LNCAP (cell line): ENCODE results near the gene HSPB6.

Source experiments
- CTCF ChIP-seq: fragments of 450-650 bp; IDR thresholded peaks from 2 replicates; pipeline ENCODE4 v1.5.1; 2017; ENCODE audit warnings: mild to moderate bottlenecking

HSPB6 gene

DNA sequence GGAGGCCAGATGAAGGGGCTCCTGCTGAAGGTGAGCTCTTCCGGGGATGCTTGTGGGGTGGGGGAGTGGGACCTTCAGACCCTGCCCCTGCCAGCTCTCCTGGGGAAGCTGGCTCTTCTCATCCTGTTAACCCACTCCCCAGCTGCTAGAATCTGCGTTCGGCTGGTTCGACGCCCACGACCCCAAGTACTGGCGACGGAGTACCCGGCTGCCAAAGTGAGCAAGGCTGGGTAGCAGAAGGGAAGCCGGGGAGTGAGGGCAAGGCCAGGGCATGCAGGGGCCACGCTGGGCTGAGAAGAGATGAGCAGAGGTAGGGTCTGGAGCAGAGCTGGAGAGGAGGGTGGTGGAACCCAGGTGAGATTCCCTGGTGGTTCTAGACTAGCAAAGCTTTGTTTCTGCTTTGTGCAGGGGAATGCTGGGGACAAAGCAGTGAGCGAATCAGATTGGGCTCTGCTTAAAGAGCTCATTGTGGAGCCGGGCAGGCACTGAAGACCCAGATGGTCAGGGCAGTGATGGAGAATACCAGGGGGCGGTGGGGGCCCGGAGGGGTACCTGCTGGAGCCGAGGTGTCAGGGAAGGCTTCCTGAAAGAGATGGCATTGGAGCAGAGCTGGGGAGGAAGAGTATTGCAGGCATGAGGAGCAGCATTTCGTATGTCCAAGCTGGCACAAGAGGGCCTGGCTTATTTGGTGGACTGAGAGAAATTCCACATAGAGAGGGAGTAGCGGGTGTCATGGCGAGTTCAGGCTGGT, 28.7 kb downstream of the HSPB6 start:
- no peak for TF ChIP-seq CTCF

DNA sequence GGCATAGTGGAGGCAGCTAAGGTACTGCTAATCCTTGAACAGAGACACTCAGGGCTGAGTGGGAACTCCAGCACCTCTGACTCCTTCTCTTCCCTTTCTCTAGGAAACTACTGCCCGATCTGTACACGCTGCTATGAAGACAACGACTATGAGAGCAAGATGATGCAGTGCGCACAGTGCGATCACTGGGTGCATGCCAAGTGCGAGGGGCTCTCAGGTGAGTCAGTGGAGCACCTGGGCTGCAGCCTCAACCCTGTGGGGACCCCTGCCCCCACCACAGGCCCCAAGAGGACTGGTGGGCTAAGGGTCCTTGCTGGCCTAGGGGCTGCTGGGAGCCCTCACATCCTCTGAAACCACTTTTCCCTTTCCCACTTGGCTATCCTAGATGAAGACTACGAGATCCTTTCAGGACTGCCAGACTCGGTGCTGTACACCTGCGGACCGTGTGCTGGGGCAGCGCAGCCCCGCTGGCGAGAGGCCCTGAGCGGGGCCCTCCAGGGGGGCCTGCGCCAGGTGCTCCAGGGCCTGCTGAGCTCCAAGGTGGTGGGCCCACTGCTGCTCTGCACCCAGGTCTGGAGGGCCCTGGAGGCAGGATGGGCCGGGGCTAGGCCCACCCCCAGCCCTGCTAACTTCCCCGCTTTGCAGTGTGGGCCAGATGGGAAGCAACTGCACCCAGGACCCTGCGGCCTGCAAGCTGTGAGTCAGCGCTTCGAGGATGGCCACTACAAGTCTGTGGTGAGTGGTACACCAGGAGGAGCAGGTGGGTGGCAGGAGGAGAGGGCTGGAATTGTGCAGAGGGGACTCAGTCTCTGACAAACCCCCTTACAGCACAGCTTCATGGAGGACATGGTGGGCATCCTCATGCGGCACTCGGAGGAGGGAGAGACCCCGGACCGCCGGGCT, 29.5 kb downstream of the HSPB6 start:
- TF ChIP-seq CTCF, result no peak

- no peak for TF ChIP-seq CTCF
Observed at GRCh38 chr19:35725216-35725861, 31.5 kb downstream of the HSPB6 start.

GRCh38 chr19:35724560-35724959, 32.3 kb downstream of the HSPB6 start:
- no peak for TF ChIP-seq CTCF

DNA sequence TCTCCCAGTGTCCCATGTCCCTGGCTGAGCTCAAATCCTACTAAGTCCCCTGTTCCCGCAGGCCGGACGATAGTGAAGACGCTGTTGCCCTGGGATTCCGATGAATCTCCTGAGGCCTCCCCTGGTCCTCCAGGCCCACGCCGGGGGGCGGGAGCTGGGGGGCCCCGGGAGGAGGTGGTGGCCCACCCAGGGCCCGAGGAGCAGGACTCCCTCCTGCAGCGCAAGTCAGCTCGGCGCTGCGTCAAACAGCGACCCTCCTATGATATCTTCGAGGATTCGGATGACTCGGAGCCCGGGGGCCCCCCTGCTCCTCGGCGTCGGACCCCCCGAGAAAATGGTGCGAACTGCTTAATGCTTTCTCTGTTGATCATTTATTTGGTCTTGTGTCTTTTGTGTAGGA, 33.2 kb downstream of the HSPB6 start:
- TF ChIP-seq CTCF, result no peak

GRCh38 chr19:35722897-35723296, 33.9 kb downstream of the HSPB6 start:
- TF ChIP-seq CTCF, result no peak

DNA sequence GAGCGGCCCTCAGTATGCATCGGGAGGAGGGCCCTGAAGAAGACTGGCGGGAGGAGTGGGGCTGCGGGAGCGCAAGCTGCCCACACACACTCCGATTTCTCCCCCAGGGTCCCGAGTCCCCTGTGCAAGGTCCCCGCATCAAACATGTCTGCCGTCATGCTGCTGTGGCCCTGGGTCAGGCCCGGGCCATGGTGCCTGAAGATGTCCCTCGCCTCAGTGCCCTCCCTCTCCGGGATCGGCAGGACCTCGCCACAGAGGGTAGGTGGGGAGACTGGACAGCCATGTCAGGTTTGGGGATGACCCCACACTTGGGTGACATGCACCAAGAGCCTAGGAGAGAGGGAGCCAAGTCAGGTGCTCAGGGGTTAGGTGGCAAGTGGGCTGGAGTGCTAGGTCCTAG, 34.4 kb downstream of the HSPB6 start:
- TF ChIP-seq CTCF, result no peak
